Vagina (tissue), 2 donors: ENCODE measurements around the gene TGIF1. TPM values are rescaled to one million over a fixed set of nuclear protein-coding genes. Genes with fewer than 3 reads are reported as not detected.

Source experiments
- DNase-seq, 2 donors: peaks; one replicate each; pipeline ENCODE4 v3.0.0-alpha.2; 2017; ENCODE audit errors: extremely low spot score in 2 of 2
- H3K27ac ChIP-seq: fragments of 200-600 bp; sonication (generic); one replicate; pipeline ENCODE4 v1.5.1; 2019
- H3K27me3 ChIP-seq: fragments of 200-600 bp; sonication (generic); one replicate; pipeline ENCODE4 v1.5.1; 2019
- H3K36me3 ChIP-seq, 2 donors: fragments of 200-600 bp; sonication (generic); one replicate each; pipeline ENCODE4 v1.5.1; 2017 to 2019
- H3K4me1 ChIP-seq: fragments of 200-600 bp; sonication (generic); one replicate; pipeline ENCODE4 v1.5.1; 2019
- H3K4me3 ChIP-seq, 2 donors: fragments of 200-600 bp; sonication (generic); 1 replicate in 1 of 2; 2 replicates in 1 of 2; pipeline ENCODE4 v1.5.1; 2016 to 2019
- H3K9me3 ChIP-seq: fragments of 200-600 bp; sonication (generic); one replicate; pipeline ENCODE4 v1.5.1; 2019
- POLR2A ChIP-seq, 2 donors: fragments of 450-650 bp; IDR thresholded peaks; one replicate each; pipeline ENCODE4 v1.6.1; 2017; ENCODE audit warnings: antibody characterized with exemption in 2 of 2, mild to moderate bottlenecking in 2 of 2, moderate library complexity in 2 of 2
- POLR2AphosphoS5 ChIP-seq, 2 donors: sonication (generic); formaldehyde crosslinking; IDR thresholded peaks; one replicate each; pipeline ENCODE4 v1.9.0; 2017; ENCODE audit warnings: antibody characterized with exemption in 2 of 2, mild to moderate bottlenecking in 2 of 2, low read depth in 1 of 2; ENCODE audit not compliant: insufficient read depth in 1 of 2
- intact Hi-C: fragments of 100-400 bp; cut with DNase I; formaldehyde crosslinking; loops from one replicate; pipeline ENCODE4 v1.15.1; 2023
- total RNA-seq: library from RNA; depleted of rRNA; stranded (reverse); fragments of >200 nt; gene quantifications from one replicate; pipeline ENCODE4 v1.2.3, GENCODE V29; 2016
- TF ChIP-seq, protein P1 (sequence below), 3 experiments: fragments of 450-650 bp in 2 of 3; fragments of 200-600 bp in 1 of 3; sonication (generic) in 1 of 3; IDR thresholded peaks; one replicate each; pipeline ENCODE4 v1.5.1; 2017 to 2019; ENCODE audit warnings: antibody characterized with exemption in 3 of 3, mild to moderate bottlenecking in 2 of 3, moderate library complexity in 2 of 3

Gene TGIF1
- total RNA-seq, 1 donor from 2014 or later: 60.9 TPM

DNA sequence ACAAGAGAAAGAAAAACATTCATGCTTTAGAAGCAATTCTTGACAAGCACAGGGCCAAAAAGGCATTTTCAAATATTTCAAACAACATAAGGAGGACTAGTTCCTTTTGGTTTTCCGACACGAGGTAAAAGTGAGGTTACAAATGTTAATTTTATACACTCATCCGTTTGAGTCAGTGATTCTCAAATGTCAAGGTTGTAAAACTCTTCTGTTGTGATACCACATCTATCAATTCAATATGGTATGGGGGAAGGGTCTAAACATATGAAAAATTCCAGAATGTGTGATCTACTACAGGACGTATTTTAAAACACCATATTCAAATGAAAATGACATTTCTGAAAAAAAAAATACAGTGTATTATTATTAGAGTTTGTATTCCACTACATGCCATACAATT, 52.7 kb downstream of the TGIF1 start:
- Histone ChIP-seq H3K9me3 (no peaks in the 10 kb centered on the region), H3K27me3 (no peaks in the 10 kb centered on the region), H3K36me3 (no peaks in the 10 kb centered on the region), H3K27ac (no peak overlapping the region), H3K4me1 (peaks cover 13% of the 10 kb centered on the region), H3K4me3 (no peak overlapping the region)
- intact Hi-C loops: no loop called here
- TF ChIP-seq POLR2AphosphoS5 (IDR thresholded peaks at IDR 0.05; ENCODE audit: insufficient read depth in 1 of 2, low read depth in 1 of 2) (no peak), POLR2A (IDR thresholded peaks at IDR 0.05) (no peak)
- TF ChIP-seq, protein P1, sequence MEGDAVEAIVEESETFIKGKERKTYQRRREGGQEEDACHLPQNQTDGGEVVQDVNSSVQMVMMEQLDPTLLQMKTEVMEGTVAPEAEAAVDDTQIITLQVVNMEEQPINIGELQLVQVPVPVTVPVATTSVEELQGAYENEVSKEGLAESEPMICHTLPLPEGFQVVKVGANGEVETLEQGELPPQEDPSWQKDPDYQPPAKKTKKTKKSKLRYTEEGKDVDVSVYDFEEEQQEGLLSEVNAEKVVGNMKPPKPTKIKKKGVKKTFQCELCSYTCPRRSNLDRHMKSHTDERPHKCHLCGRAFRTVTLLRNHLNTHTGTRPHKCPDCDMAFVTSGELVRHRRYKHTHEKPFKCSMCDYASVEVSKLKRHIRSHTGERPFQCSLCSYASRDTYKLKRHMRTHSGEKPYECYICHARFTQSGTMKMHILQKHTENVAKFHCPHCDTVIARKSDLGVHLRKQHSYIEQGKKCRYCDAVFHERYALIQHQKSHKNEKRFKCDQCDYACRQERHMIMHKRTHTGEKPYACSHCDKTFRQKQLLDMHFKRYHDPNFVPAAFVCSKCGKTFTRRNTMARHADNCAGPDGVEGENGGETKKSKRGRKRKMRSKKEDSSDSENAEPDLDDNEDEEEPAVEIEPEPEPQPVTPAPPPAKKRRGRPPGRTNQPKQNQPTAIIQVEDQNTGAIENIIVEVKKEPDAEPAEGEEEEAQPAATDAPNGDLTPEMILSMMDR (IDR thresholded peaks at IDR 0.05): no peak
- no peak for DNase-seq

DNA sequence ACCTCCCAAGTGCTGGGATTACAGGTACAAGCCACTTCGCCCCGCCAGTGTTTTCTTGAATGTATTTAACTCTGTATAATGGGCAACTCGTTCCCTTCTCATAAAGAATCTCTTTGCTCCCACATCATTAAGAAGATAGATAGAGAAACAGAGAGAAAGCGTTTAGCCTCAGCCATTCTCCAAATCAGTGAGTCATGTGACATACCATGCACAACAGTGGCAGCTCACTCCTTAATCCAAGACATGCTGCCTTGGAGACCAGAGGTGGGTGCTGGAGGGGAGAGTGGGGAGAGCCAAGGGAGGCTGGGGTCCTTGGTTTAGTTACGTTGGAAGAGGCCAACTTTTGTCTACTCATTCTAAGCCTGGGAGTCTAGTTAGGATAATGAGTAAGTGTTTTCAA, 54.7 kb downstream of the TGIF1 start:
- DNase-seq: no peak
- intact Hi-C loops: no loop called here

DNA sequence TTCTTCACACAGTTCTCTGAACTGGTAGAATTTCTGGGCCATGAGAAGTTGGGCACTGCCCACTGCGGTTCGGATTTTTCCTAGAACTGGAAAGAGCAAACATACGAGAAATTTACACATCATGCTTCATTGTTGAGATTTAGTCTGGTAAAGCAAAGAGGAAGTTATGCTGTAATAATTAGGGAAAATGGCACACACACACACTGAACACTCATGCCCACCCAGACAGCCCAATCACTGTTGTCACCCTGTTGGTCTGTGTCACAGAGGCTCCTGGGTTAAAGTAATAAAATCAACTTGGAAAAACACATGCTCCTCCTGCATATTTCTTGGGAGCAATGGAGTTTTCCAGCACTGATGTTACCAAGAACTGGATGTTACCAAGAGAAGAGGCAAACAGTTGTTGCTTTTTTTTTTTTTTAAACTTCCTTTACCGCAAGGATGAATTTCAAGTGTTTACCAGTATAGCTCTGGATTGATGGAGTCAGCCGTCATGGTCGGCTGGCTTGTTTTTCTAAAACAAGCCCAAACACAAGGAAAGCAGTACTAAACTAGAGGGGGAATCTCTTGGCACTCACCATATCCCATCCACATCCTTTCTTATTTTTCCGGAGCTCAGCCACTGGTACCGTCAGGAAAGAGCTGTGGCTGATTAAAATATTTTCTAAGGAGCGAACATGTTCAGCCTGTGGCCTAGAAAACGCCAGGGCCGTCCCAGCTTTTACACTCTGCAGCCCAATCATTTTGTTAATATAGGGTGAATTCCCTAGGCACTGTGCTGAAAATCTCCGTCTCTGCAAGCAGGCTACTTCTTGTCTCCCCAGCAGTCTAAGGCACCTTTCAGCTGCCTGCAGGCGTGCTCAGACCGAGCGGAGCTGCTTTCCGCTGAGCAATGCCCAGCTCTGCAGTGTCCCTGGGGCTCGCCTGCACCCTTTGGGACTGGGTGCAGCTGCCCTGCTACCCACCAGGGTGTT, 58.9 kb downstream of the TGIF1 start:
- TF ChIP-seq, protein P1 (IDR thresholded peaks at IDR 0.05): no peak
- TF ChIP-seq POLR2AphosphoS5 (IDR thresholded peaks at IDR 0.05; ENCODE audit: insufficient read depth in 1 of 2, low read depth in 1 of 2) (no peak), POLR2A (IDR thresholded peaks at IDR 0.05) (no peak)
- intact Hi-C loops: no loop called here
- DNase-seq: no peak
- no peaks in the 10 kb centered on the region for H3K27me3 ChIP-seq
- H3K36me3 ChIP-seq: no peaks in the 10 kb centered on the region
- no peaks in the 10 kb centered on the region for H3K9me3 ChIP-seq
- H3K4me1 ChIP-seq: no peaks in the 10 kb centered on the region
- no peak overlapping the region for H3K4me3 ChIP-seq
- H3K27ac ChIP-seq: no peak overlapping the region

More for the DNA sequence above, 54.7 kb downstream of the TGIF1 start:
- no peaks in the 10 kb centered on the region for H3K36me3 ChIP-seq
- no peaks in the 10 kb centered on the region for H3K9me3 ChIP-seq
- H3K27ac ChIP-seq: no peak overlapping the region
- no peaks in the 10 kb centered on the region for H3K27me3 ChIP-seq
- no peak overlapping the region for H3K4me3 ChIP-seq
- H3K4me1 ChIP-seq: peaks cover 2% of the 10 kb centered on the region
- TF ChIP-seq POLR2A (IDR thresholded peaks at IDR 0.05) (no peak), POLR2AphosphoS5 (IDR thresholded peaks at IDR 0.05; ENCODE audit: insufficient read depth in 1 of 2, low read depth in 1 of 2) (no peak)
- TF ChIP-seq, protein P1 (IDR thresholded peaks at IDR 0.05): no peak

Other genes starting within 250 kb of the TGIF1 start
- 1.2 TPM for gene MYOM1, start 230.2 kb upstream of the TGIF1 start, total RNA-seq
- 193 TPM for gene MYL12A, start 202.4 kb upstream of the TGIF1 start, total RNA-seq
- 214 TPM for gene MYL12B, start 188.0 kb upstream of the TGIF1 start, total RNA-seq